AG10803 (cell line): ENCODE measurements around the gene RBFA.
"Not testable (repeated sequence)": the region's sequence is repeated elsewhere in the genome, so short reads cannot be mapped to it uniquely, and the experiment has no call there.

Source experiments
- DNase-seq: peaks from one replicate; pipeline ENCODE4 v3.0.0; 2010; ENCODE audit warnings: low read depth
- H3K4me3 ChIP-seq: 2 replicates; pipeline ENCODE4 v1.5.1; 2011; ENCODE audit warnings: mild to moderate bottlenecking, low read length, control low read depth
- CTCF ChIP-seq: conservative IDR thresholded peaks from 2 replicates; pipeline ENCODE4 v1.5.1; 2011; ENCODE audit warnings: mild to moderate bottlenecking, low read length, control low read depth, inconsistent platforms

The RBFA gene

DNA sequence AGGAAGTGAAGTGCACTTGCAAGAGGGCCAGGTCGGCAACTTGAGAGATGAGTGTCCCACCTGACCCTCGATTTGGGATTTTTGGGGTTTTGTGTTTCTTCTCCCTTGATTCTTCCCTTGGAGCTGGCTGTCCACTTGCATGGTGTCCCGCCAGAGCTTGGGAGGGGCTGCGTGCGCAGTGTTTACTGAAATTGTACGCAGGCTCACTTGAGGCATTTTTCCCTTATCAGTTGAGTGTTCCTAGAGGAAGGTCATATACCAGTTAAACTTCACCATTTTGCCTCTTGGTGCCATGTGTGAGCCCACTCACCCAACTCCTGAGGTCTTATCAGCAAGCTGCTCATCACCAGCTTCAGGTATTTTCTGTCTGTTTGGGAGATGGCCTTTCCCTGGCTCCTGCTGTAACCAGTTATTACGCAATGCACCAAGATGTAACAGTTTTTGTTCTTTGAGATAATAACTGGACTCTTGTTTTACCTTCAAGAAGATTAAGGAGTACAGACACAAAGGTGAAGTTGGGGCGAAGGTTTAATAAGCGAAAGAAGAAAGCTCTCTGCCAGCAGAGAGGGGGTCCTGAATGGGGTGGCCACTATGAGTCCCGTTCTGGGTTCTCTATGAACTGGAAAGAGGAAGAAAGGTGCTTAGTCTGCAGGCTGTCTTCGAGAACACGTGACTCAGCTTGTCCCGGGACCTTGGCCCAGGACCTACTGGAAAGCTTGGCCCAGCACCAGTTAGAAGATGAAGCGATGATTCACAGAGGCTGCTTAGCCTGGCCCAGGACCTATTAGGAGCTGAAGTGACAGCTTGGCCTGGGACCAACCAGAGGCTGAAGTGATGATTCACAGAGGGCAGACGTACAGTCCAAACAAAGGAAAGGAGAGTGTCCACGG, 24.3 kb upstream of the RBFA start:
- peak; percentile 97 for DNase-seq
- no peak overlapping the region for H3K4me3 ChIP-seq

DNA sequence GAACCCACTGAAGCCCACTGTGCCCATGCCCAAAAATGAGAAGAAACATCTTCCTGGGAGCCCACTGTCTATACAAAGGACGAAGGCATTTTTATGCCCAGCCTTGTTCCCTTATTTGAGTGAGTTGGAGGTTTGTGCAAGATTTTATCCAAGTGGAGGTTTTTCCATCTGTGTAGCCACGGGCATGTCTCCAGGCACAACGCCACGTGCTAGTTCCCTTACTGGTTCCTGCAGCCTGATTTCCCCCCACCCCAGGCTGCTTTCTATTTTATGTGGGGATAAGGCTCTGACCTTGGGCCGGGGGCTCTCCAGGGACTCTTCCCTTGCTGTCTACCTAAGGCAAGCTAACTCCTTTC, 23.7 kb upstream of the RBFA start:
- no peak overlapping the region for H3K4me3 ChIP-seq
- DNase-seq = no peak
- no peak for TF ChIP-seq CTCF

More for the DNA sequence above, 24.3 kb upstream of the RBFA start:
- no peak for TF ChIP-seq CTCF

GRCh38 chr18:80011496-80012137, 22.6 kb upstream of the RBFA start:
- not testable (repeated sequence) for H3K4me3 ChIP-seq, DNase-seq

GRCh38 chr18:80012714-80013113, 21.5 kb upstream of the RBFA start:
- no peak for TF ChIP-seq CTCF
- no peak overlapping the region for H3K4me3 ChIP-seq
- DNase-seq = no peak

GRCh38 chr18:80022613-80023012, 11.6 kb upstream of the RBFA start:
- DNase-seq = peak; percentile 11
- TF ChIP-seq CTCF = no peak

GRCh38 chr18:80023173-80023572, 11.1 kb upstream of the RBFA start:
- TF ChIP-seq CTCF = peak; percentile 24
- no peak for DNase-seq
- no peak overlapping the region for H3K4me3 ChIP-seq

More at GRCh38 chr18:80022613-80023012, 11.6 kb upstream of the RBFA start:
- no peak overlapping the region for H3K4me3 ChIP-seq

DNA sequence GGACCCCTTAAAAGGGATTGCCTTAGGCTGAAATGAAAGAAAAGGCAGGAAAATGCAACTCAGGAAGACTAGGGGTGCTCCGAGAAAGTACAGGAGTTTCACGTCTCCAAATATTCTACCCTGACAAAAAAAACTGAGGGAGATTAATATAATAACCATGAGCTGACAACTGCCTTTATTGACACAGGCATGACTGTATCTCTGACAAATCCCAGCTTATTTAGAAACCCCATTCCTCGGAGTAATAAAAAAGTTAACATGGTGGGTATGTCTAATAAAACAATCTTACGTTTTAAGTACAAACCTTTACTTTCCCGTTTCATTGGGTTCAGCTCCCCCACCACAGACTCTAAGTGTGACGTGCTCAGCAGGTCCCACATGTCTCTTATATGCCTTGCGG, 7.9 kb upstream of the RBFA start:
- TF ChIP-seq CTCF = no peak
- DNase-seq = no peak

GRCh38 chr18:80027719-80028118, 6.5 kb upstream of the RBFA start:
- not testable (repeated sequence) for H3K4me3 ChIP-seq
- DNase-seq = peak; percentile 83

More for the DNA sequence above, 7.9 kb upstream of the RBFA start:
- H3K4me3 ChIP-seq = no peak overlapping the region
